Thoracic aorta (tissue), 2 donors: ENCODE data around the gene FAM193B. TPM values are rescaled to one million over a fixed set of nuclear protein-coding genes. Genes with fewer than 3 reads are reported as not detected.
"Not testable (repeated sequence)": the region's sequence is repeated elsewhere in the genome, so short reads cannot be mapped to it uniquely, and the experiment has no call there.

ENCODE experiments used
- ATAC-seq: fragments of 150-250 bp; one replicate; pipeline ENCODE4 v1.8.0; 2017; ENCODE audit warnings: low read depth; ENCODE audit not compliant: insufficient number of reproducible peaks, low FRiP score
- DNase-seq: peaks from one replicate; pipeline ENCODE4 v3.0.0-alpha.2; 2020; ENCODE audit warnings: low spot score
- H3K27ac ChIP-seq, 2 donors: fragments of 200-600 bp; sonication (generic); 1 replicate in 1 of 2; 2 replicates in 1 of 2; pipeline ENCODE4 v1.5.1; 2016; ENCODE audit warnings: mild to moderate bottlenecking in 2 of 2, moderate library complexity in 2 of 2
- H3K27me3 ChIP-seq: fragments of 200-600 bp; sonication (generic); replicated peaks from 2 replicates; pipeline ENCODE4 v1.6.0; 2016; ENCODE audit warnings: mild to moderate bottlenecking; ENCODE audit not compliant: insufficient read depth
- H3K36me3 ChIP-seq: fragments of 200-600 bp; sonication (generic); one replicate; pipeline ENCODE4 v1.5.1; 2016
- H3K4me1 ChIP-seq, 2 donors: fragments of 200-600 bp; sonication (generic); 1 replicate in 1 of 2; 2 replicates in 1 of 2; pipeline versions ENCODE4 v1.5.1 to v1.6.0; 2016; ENCODE audit warnings: low read depth in 2 of 2, mild to moderate bottlenecking in 1 of 2; ENCODE audit not compliant: control insufficient read depth in 1 of 2
- H3K4me3 ChIP-seq: fragments of 200-600 bp; sonication (generic); 2 replicates; pipeline ENCODE4 v1.5.1; 2016; ENCODE audit warnings: mild to moderate bottlenecking
- H3K9me3 ChIP-seq: fragments of 200-600 bp; sonication (generic); 2 replicates; pipeline ENCODE4 v1.5.1; 2016
- total RNA-seq, 2 donors: library from RNA; depleted of rRNA; stranded (reverse); fragments of >200 nt; gene quantifications; one replicate each; pipeline versions ENCODE4 v1.1.0 to v1.2.3, GENCODE V29; 2016
- TF ChIP-seq, protein P1 (sequence below): fragments of 200-600 bp; sonication (generic); IDR thresholded peaks from one replicate; pipeline ENCODE4 v1.5.1; 2019; ENCODE audit warnings: antibody characterized with exemption

The FAM193B gene
- total RNA-seq, 2 donors from 2014 or later: 76.6 to 103 TPM

DNA sequence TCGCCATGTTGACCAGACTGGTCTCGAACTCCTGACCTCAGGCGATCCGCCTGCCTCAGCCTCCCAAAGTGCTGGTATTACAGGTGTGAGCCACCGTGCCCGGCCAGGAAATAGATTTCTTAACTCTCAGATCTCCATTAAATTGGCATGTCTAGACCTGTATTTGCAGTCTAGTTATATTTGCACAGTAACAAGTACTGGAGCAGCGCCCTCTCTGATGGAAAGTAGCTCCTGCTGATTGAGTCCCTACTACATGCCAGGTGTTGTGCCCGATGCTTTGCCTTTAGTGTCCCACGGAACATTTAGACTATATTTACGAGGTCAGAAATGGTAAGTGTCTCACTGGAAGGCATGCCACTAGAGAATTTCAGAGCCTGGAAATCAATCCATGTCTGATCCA lies 21.8 kb upstream of the FAM193B start:
- Histone ChIP-seq H3K27ac (no peak overlapping the region), H3K27me3 (no peaks in the 10 kb centered on the region), H3K4me1 (no peaks in the 10 kb centered on the region), H3K4me3 (no peak overlapping the region), H3K36me3 (no peaks in the 10 kb centered on the region), H3K9me3 (no peaks in the 10 kb centered on the region)
- DNase-seq (no peak), ATAC-seq (no peak)
- TF ChIP-seq, protein P1, sequence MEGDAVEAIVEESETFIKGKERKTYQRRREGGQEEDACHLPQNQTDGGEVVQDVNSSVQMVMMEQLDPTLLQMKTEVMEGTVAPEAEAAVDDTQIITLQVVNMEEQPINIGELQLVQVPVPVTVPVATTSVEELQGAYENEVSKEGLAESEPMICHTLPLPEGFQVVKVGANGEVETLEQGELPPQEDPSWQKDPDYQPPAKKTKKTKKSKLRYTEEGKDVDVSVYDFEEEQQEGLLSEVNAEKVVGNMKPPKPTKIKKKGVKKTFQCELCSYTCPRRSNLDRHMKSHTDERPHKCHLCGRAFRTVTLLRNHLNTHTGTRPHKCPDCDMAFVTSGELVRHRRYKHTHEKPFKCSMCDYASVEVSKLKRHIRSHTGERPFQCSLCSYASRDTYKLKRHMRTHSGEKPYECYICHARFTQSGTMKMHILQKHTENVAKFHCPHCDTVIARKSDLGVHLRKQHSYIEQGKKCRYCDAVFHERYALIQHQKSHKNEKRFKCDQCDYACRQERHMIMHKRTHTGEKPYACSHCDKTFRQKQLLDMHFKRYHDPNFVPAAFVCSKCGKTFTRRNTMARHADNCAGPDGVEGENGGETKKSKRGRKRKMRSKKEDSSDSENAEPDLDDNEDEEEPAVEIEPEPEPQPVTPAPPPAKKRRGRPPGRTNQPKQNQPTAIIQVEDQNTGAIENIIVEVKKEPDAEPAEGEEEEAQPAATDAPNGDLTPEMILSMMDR: no peak

DNA sequence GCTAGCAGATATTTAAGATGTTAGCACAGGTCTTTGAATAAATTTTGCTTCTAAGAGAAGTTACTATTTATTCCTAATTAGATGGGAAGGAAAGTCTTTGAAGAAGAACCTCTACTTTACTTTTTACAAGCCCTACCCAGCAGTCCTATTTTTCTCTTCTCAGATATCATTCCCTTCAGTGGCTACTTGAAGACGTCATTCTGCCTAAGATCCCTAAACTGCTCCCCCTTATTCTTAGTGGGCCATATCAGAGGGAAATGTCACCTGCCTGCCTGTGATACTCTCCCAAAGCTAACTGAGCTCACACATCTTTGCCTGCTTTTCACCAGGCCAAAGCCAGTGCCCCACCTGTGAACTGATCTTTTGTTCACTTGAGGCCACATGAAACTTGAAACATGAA lies 21.1 kb upstream of the FAM193B start:
- H3K9me3 ChIP-seq: no peaks in the 10 kb centered on the region
- DNase-seq: no peak
- no peaks in the 10 kb centered on the region for H3K36me3 ChIP-seq
- TF ChIP-seq, protein P1: no peak
- no peak overlapping the region for H3K27ac ChIP-seq
- no peak for ATAC-seq
- H3K4me3 ChIP-seq: no peak overlapping the region
- no peaks in the 10 kb centered on the region for H3K4me1 ChIP-seq
- H3K27me3 ChIP-seq: no peaks in the 10 kb centered on the region

DNA sequence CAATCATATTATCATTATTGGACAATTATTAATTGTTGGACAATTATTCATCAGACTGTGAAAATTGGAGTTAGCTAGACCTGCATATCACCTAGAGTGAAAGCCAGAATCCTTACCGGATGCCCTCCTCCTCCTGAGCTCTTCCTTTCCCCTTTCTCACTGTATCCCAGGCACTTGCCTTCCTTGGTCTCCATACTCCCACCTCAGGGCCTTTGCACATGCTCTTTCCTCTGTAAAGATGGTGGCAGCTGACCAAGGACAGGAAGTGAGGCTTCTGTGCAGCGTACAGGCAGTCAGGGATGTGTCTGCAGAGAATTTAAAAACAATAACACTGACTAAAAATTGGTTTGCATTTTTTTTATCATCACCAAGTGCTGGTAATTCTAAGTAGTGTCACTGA lies 15.5 kb upstream of the FAM193B start:
- Histone ChIP-seq H3K27ac (no peak overlapping the region), H3K36me3 (no peaks in the 10 kb centered on the region), H3K27me3 (no peaks in the 10 kb centered on the region), H3K9me3 (no peaks in the 10 kb centered on the region), H3K4me1 (no peaks in the 10 kb centered on the region), H3K4me3 (no peak overlapping the region)
- TF ChIP-seq, protein P1: no peak
- no peak for DNase-seq
- no peak for ATAC-seq

DNA sequence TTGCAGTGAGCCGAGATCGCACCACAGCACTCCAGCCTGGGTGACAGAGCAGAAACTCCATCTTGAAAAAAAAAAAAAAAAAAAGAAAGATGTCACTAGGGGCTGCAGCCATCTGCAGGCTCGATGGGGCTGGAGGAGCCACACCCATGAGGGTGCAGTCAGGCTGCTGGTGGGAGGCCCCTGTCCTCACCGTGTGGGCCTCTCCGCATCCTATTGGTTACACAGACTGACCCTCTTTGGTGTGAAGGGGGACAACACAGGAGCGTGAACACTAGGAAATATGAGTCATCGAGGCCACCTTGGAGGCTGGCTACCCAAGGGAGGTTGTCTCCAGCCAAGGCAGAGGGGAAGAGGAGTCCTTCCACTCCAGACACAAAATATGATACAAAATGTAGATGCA lies 14.0 kb upstream of the FAM193B start:
- Histone ChIP-seq H3K36me3 (no peaks in the 10 kb centered on the region), H3K9me3 (no peaks in the 10 kb centered on the region), H3K4me1 (no peaks in the 10 kb centered on the region)

DNA sequence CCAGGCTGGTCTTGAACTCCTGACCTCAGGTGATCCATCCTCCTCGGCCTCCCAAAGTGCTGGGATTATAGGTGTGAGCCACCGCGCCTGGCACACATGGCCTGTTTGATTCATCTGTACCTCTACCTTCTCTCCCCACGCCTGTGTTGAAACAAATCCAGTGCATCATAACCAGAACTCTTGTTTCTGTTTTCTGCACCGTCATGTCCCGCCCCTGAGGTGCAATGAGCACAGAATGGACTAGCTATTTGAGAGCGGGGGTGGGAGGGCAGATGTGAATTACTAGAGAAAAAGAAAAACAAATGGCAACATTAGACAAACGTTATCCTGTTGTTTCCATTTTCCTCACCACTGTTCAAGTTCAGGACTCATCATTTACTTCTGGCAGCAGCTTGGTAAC lies 10.7 kb upstream of the FAM193B start:
- ATAC-seq: no peak
- Histone ChIP-seq H3K4me3 (no peak overlapping the region), H3K4me1 (peaks cover 0 to 5% of the 10 kb centered on the region in 2 donors), H3K9me3 (no peaks in the 10 kb centered on the region), H3K27me3 (no peaks in the 10 kb centered on the region), H3K36me3 (no peaks in the 10 kb centered on the region), H3K27ac (no peak overlapping the region)
- DNase-seq: no peak
- TF ChIP-seq, protein P1: no peak

More for the DNA sequence above, 14.0 kb upstream of the FAM193B start:
- Histone ChIP-seq H3K27me3 (no peaks in the 10 kb centered on the region), H3K27ac (no peak overlapping the region), H3K4me3 (no peak overlapping the region)
- ATAC-seq: no peak
- TF ChIP-seq, protein P1: no peak
- DNase-seq: no peak

DNA sequence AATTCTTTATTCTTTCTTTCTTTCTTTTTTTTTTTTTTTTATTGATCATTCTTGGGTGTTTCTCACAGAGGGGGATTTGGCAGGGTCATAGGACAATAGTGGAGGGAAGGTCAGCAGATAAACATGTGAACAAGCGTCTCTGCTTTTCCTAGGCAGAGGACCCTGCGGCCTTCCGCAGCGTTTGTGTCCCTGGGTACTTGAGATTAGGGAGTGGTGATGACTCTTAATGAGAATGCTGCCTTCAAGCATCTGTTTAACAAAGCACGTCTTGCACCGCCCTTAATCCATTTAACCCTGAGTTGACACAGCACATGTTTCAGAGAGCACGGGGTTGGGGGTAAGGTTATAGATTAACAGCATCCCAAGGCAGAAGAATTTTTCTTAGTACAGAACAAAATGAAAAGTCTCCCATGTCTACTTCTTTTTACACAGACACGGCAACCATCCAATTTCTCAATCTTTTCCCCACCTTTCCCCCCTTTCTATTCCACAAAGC lies 5.1 kb upstream of the FAM193B start:
- not testable (repeated sequence) for H3K36me3 ChIP-seq, H3K27me3 ChIP-seq, DNase-seq, H3K27ac ChIP-seq, H3K4me3 ChIP-seq, H3K9me3 ChIP-seq, ATAC-seq, H3K4me1 ChIP-seq
